NCI-H1436 (cell line): ENCODE measurements around the gene SDSL.

ENCODE experiments used
- DNase-seq: peaks from one replicate; lab custom pipeline; 2025; lab: John Stamatoyannopoulos, UW

Gene SDSL

DNA sequence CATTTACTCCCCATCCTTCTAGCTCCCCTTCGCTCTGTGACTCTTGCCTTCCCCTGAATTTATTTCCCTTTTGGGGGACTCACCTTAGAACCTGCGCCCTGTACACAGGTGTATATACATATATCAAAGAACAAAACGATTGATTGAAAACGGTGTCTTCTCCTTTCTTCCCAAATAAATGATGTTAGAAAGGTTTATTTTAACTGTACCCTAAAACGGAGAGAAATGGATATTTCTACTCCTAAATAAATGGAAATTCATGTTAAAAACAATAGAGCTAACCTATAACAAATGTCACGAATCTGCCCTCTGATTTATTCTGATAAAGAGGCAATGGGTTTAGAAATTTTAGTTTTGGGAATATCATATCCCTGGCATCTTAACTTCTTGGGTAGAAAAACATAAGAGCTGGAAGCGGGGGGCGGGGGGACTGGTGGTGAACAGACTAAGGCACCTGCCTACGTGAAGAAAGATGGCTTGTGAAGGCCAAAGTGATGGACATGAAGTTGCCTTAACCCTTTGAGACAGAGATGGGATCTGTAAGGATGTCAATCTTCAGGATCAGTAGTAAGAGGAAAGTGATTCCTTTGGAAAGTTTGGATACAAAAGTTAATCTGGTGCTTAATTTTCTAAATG lies 58.3 kb downstream of the SDSL start:
- no peak for DNase-seq

DNA sequence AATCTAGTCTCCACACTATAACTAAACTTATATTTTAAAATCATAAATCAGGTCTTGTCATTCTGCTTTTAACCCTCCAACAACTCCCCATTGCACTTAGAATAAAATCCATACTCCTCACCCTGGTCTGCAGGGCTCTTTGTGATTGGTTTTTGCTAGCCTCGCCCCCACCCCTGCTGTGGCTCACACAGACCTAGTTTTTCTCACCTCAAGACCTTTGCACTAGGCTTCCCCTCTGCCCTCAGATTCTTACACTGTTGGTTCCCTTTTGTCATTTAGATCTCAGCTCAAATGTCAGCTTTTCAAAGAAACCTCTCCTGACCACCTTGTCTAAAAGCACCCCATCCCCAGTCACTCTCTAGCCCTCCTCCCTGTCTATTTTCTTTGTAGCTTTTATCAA lies 60.2 kb downstream of the SDSL start:
- DNase-seq: no peak

DNA sequence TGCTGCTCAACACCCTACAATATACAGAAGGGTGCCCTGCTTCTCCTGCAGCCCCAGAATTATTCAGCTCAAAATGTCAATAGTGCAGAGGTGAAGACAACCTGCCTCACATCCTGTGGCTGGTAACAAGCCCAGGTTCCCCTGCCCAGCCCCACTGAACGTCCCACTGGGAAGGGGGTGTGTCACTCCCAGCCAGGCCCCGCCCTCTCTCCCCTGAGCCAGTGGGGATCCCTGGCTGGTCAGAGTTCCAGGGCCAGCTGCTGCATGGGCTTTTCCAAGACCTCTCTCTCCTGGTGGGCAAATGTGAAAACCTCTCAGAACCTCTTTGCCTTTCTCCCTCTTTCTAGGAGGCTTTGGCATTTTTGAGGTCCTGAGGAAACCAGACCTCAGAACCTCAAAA lies 63.1 kb downstream of the SDSL start:
- DNase-seq: no peak

DNA sequence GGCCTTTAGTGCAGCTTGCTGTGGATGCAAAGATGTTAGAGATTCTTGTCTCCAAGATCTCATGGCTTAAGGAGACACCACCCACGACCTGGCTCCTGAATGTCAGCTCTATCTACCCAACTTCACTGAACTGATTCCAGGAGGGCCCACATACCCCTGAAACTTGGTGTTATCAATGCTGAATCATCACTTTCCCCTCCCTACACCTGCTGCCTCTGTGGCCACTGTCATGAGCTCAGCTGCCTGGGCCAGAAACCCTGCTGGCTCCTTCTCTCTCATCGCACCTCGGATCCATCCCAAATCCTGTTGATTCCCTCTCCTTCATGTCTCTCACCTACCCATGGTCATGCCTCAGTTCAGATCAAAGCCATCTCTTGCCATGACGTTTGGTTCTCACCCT lies 64.5 kb downstream of the SDSL start:
- DNase-seq: no peak
